DMS79 treated with DMSO at 0.1 percent for 48 hours (cell line): ENCODE results near the gene GUSB.

Experiments used
- DNase-seq: peaks from one replicate; lab custom pipeline; 2025; lab: John Stamatoyannopoulos, UW

The GUSB gene

GRCh38 chr7:65927489-65928448 is 54.2 kb downstream of the GUSB start:
- no peak for DNase-seq

DNA sequence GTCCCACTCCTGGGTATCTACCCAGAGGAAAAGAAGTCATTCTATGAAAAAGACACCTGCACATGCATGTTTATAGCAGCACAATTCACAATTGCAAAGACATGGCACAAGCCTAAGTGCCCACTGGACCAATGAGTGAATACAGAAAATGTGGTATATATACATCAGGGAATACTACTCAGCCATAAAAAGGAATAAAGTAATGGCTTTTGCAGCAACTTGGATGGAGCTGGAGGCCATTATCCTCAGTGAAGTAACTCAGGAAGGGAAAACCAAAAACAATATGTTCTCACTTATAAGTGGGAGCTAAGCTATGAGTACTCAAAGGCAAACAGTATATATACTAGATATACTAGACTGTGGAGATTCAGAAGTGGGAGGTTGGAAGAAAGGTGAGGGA is 55.4 kb downstream of the GUSB start:
- DNase-seq: no peak

GRCh38 chr7:65925040-65925439 is 57.0 kb downstream of the GUSB start:
- no peak for DNase-seq

GRCh38 chr7:65924193-65924592 is 57.8 kb downstream of the GUSB start:
- DNase-seq: no peak

- no peak for DNase-seq
These were observed 58.7 kb downstream of the GUSB start for GRCh38 chr7:65923316-65923715.

DNA sequence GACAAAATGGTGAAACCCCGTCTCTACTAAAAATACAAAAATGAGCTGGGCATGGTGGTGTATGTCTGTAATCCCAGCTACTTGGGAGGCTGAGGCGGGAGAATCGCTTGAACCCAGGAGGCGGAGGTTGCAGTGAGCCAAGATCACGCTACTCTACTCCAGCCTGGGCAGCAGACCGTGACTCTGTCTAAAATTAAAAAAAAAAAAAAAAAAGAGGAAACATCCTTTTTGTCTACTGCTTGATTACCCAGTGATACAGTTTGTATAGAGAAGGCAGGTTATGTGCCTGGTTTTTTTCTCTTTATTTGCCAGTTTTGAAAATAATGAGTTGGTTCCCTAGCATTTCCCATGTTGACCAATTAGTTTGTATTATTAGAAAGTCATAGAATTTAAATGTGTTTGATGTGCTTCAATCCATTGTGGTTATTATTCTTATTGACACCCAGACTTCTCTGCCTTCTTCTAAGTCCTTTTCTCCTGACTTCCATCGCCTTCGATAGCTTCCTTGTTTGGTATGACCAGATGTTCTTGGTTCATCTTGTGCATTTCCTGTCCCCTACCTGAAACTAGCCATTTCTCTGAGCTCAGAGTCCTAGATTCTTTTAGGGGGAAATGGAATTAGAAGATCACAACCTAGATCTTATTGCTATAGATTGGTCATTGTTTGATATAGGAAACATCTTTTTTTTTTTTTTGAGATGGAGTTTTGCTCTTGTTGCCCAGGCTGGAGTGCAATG is 65.9 kb downstream of the GUSB start:
- DNase-seq: no peak

DNA sequence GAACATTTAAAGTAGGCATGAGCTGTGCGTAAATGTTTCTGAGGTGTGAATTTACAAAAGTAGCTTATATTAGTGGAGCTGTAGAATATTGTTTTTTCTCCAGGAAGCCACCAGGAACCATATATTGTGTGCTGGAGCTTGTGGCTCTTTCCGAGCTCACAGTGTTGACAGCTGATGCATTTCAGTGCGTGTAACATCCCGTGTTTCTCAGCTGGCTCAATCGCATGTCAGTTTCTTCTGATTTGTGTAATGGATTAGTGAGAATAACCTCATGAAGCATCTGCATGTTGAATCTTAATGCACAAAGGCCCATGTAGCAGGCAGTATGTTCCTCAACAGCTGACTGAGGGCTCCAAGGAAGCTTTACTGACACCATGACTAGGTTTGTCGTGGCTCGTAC is 69.8 kb downstream of the GUSB start:
- DNase-seq: no peak
